Fibroblast of lung (primary cell): ENCODE results near the gene KAT2A. TPM values are rescaled to one million over a fixed set of nuclear protein-coding genes. Genes with fewer than 3 reads are reported as not detected.

Source experiments
- DNase-seq, 2 donors: peaks; one replicate each; pipeline versions ENCODE4 v3.0.0 to v3.0.0-alpha.2; 2010; ENCODE audit warnings: low read depth in 2 of 2
- H2AFZ ChIP-seq: 2 replicates; pipeline ENCODE4 v1.5.1; 2012; ENCODE audit warnings: low read length, control low read depth, inconsistent platforms
- H3K27ac ChIP-seq: 2 replicates; pipeline ENCODE4 v1.5.1; 2011; ENCODE audit warnings: low read length, control low read depth; ENCODE audit not compliant: insufficient read depth
- H3K27me3 ChIP-seq: 2 replicates; pipeline ENCODE4 v1.5.1; 2011; ENCODE audit warnings: mild to moderate bottlenecking, low read length; ENCODE audit not compliant: control insufficient read depth, insufficient read depth
- H3K36me3 ChIP-seq: 2 replicates; pipeline ENCODE4 v1.5.1; 2011; ENCODE audit warnings: low read length; ENCODE audit not compliant: control insufficient read depth, insufficient read depth
- H3K4me1 ChIP-seq: 2 replicates; pipeline ENCODE4 v1.5.1; 2011; ENCODE audit warnings: low read length; ENCODE audit not compliant: control insufficient read depth, insufficient read depth; ENCODE audit errors: extremely low read depth
- H3K4me2 ChIP-seq: 2 replicates; pipeline ENCODE4 v1.5.1; 2011; ENCODE audit warnings: low read length, control low read depth; ENCODE audit not compliant: insufficient read depth; ENCODE audit errors: extremely low read depth
- H3K4me3 ChIP-seq, 4 experiments: fragments of 200-600 bp in 1 of 4; sonication (generic) in 1 of 4; replicated peaks in 1 of 4; 2 replicates each; pipeline ENCODE4 v1.5.1; 2011 to 2016; ENCODE audit warnings: low read length in 4 of 4, low read depth in 3 of 4, mild to moderate bottlenecking in 3 of 4, control low read depth in 2 of 4, inconsistent platforms in 1 of 4, mixed read lengths in 1 of 4; ENCODE audit not compliant: insufficient read depth in 1 of 4; ENCODE audit errors: control extremely low read depth in 1 of 4
- H3K79me2 ChIP-seq: 2 replicates; pipeline ENCODE4 v1.5.1; 2012; ENCODE audit warnings: mild to moderate bottlenecking, low read length, inconsistent platforms; ENCODE audit not compliant: control insufficient read depth, insufficient read depth
- H3K9ac ChIP-seq: 2 replicates; pipeline ENCODE4 v1.5.1; 2011; ENCODE audit warnings: mild to moderate bottlenecking, low read length, control low read depth; ENCODE audit not compliant: insufficient read depth
- H3K9me3 ChIP-seq: 2 replicates; pipeline ENCODE4 v1.5.1; 2012; ENCODE audit warnings: low read depth, low read length; ENCODE audit not compliant: control insufficient read depth, insufficient read depth
- H4K20me1 ChIP-seq: 2 replicates; pipeline ENCODE4 v1.5.1; 2011; ENCODE audit warnings: low read length; ENCODE audit not compliant: control insufficient read depth, insufficient read depth; ENCODE audit errors: extremely low read depth
- EZH2 ChIP-seq: IDR thresholded peaks from 2 replicates; pipeline ENCODE4 v1.5.1; 2012; ENCODE audit warnings: low read length, control low read depth, mild to moderate bottlenecking; ENCODE audit errors: missing control alignments
- polyA minus RNA-seq: library from RNA; depleted of rRNA, polyadenylated mRNA; stranded (reverse); fragments of >200 nt; gene quantifications from 2 replicates; pipeline ENCODE4 v1.2.3, GENCODE V29; 2011; ENCODE audit warnings: low replicate concordance
- polyA plus RNA-seq, 2 donors: library from polyadenylated mRNA; depleted of rRNA in 1 of 2; stranded (reverse) in 1 of 2; unstranded in 1 of 2; fragments of >200 nt; gene quantifications; 2 replicates each; pipeline ENCODE4 v1.2.1, GENCODE V29; 2011 to 2012; ENCODE audit warnings: missing spikeins in 1 of 2
- total RNA-seq: library from RNA; depleted of rRNA; stranded (reverse); fragments of >200 nt; gene quantifications from 2 replicates; pipeline ENCODE4 v1.2.1, GENCODE V29; 2014
- TF ChIP-seq, protein P1 (sequence below), 2 donors: IDR thresholded peaks in 1 of 2; conservative IDR thresholded peaks in 1 of 2; 1 replicate in 1 of 2; 2 replicates in 1 of 2; pipeline ENCODE4 v1.5.1; 2011 to 2012; ENCODE audit warnings: low read length in 2 of 2, control low read depth in 1 of 2, inconsistent platforms in 1 of 2, low read depth in 1 of 2, mild to moderate bottlenecking in 1 of 2

KAT2A gene
- total RNA-seq (7.4 and 7.8 TPM in 2 replicates), polyA plus RNA-seq (9.1 and 11.8 TPM in 2 replicates), polyA minus RNA-seq (12.6 and 34.0 TPM in 2 replicates)
- polyA plus RNA-seq (2012), result 9.4 and 14.1 TPM in 2 replicates

DNA sequence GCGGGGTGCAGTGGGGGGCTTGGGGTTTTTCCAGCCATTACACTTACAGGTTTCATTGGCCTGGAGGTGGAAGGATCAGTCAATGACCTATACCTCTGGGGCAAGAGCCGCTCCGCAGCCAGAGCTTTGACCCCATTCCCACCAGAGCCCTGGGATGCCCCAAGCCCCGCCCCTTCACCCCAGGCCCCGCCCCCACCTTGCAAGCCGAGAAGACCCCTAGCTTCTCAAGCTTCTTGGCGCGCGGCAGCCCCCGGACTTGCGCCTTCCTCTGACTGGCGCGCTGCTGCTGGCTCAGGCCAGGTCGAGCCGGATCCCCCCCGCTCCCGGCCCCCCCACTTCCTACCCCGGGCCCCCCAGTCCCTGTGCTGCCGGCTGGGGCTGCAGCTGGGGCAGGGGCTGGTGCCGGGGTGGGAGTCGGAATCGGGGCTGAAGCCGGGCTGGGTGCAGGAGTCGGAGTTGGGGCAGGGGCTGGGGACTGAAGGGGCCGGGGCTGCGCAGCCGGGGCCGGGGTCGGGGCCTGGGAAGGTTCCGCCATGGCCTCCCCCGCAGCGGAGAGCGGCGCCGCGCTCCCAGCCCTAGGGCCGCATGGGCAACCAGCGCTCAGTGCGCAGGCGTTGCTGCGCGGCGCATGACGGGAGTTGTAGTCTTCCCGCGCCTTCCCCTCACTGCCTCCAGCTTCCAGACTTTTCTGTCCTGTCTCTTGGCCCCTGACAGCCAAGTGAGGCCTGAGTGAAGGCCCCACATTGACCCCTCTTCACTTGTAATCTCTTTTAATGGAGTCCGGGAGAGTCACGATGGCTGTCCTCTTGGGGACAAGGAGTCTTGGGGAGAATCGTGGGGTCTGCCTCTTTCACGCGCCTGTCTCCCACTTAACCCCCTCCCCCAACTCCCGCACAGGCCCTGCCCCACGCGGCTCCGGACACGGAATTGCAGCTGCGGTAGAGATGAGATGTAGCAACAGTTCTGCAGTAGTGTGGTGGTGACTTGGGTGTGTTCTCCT is at the start of gene KAT2A:
Gene KAT2A (minus strand): TSS at position 598 of the 1,000 bp plus-strand sequence. CDS start 63 bp downstream, at position 535.
- no peaks in the 10 kb centered on the region for H3K9me3 ChIP-seq
- H3K27ac ChIP-seq, result no peak within 1 kb of the TSS
- H2AFZ ChIP-seq, result peak within 1 kb of the TSS; percentile 33
- H3K27me3 ChIP-seq, result no peaks in the 10 kb centered on the region
- TF ChIP-seq, protein P1, sequence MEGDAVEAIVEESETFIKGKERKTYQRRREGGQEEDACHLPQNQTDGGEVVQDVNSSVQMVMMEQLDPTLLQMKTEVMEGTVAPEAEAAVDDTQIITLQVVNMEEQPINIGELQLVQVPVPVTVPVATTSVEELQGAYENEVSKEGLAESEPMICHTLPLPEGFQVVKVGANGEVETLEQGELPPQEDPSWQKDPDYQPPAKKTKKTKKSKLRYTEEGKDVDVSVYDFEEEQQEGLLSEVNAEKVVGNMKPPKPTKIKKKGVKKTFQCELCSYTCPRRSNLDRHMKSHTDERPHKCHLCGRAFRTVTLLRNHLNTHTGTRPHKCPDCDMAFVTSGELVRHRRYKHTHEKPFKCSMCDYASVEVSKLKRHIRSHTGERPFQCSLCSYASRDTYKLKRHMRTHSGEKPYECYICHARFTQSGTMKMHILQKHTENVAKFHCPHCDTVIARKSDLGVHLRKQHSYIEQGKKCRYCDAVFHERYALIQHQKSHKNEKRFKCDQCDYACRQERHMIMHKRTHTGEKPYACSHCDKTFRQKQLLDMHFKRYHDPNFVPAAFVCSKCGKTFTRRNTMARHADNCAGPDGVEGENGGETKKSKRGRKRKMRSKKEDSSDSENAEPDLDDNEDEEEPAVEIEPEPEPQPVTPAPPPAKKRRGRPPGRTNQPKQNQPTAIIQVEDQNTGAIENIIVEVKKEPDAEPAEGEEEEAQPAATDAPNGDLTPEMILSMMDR (conservative IDR thresholded peaks at IDR 0.05 in 1 of 2, IDR thresholded peaks at IDR 0.05 in 1 of 2; ENCODE audit: low read depth in 1 of 2, low read length in 2 of 2), result no peak
- no peak for TF ChIP-seq EZH2
- peaks cover 8% of the 10 kb centered on the region for H3K4me1 ChIP-seq
- H3K4me2 ChIP-seq, result peak within 1 kb of the TSS; percentile 39
- H3K4me3 ChIP-seq, result peak within 1 kb of the TSS; percentile 23 to 60 (median 44)
- H3K79me2 ChIP-seq, result no peaks in the 10 kb centered on the region
- no peaks in the 10 kb centered on the region for H4K20me1 ChIP-seq
- peaks cover 14% of the 10 kb centered on the region for H3K36me3 ChIP-seq
- no peak within 1 kb of the TSS for H3K9ac ChIP-seq
- DNase-seq, result peak; percentile 69 to 75

DNA sequence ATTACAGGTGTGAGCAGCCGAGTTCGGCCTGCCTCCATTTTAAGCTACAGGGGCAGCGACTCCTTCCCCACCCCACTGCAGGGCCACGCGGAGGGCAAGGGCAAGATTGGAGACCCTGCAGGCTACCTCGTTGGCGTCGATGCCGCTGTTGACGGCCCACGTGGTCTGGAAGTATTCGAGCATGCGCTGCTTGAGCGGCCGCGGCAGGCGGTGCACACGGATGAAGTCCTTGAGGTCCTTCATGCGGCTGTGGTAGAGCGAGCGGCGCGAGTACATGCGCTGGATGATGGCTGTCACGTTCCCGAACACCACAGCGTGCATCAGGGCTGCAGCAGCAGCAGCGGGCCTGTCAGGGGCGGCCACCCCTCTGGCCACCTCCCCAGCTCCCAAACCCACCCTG is 48.2 kb upstream of the KAT2A start:
- no peak overlapping the region for H3K4me3 ChIP-seq
- H3K9me3 ChIP-seq, result no peaks in the 10 kb centered on the region
- H4K20me1 ChIP-seq, result no peaks in the 10 kb centered on the region
- H3K36me3 ChIP-seq, result no peaks in the 10 kb centered on the region
- H3K4me1 ChIP-seq, result no peaks in the 10 kb centered on the region
- no peak overlapping the region for H3K27ac ChIP-seq
- H3K9ac ChIP-seq, result no peak overlapping the region
- H3K4me2 ChIP-seq, result no peak overlapping the region
- DNase-seq, result no peak
- no peaks in the 10 kb centered on the region for H3K79me2 ChIP-seq
- H3K27me3 ChIP-seq, result peaks cover 11% of the 10 kb centered on the region
- TF ChIP-seq EZH2, result no peak
- TF ChIP-seq, protein P1 (conservative IDR thresholded peaks at IDR 0.05 in 1 of 2, IDR thresholded peaks at IDR 0.05 in 1 of 2; ENCODE audit: low read depth in 1 of 2, low read length in 2 of 2), result no peak
- H2AFZ ChIP-seq, result no peak overlapping the region

DNA sequence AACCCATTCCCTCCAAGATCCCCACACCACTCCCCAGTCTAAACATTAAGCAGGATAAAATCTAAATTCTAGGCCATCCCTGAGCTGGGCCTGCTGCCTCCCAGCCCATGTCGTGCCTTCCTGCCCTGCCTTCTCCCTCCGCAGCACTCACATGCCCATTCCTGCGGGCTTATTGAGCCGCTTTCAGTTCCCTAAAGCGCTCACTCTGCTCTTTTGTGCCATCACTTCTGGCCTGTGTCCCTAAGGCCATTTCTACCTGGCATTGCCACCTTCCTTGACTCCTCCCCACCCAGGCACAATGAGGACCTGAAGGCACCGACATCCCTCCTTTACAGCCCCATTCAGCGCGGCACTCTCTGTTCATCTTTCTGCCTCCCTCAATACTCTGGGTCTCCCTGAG is 46.6 kb upstream of the KAT2A start:
- TF ChIP-seq, protein P1 (conservative IDR thresholded peaks at IDR 0.05 in 1 of 2, IDR thresholded peaks at IDR 0.05 in 1 of 2; ENCODE audit: low read depth in 1 of 2, low read length in 2 of 2), result no peak
- TF ChIP-seq EZH2, result no peak
- H2AFZ ChIP-seq, result no peak overlapping the region

More for the DNA sequence above, 46.6 kb upstream of the KAT2A start:
- no peaks in the 10 kb centered on the region for H3K4me1 ChIP-seq
- H3K4me2 ChIP-seq, result no peak overlapping the region
- H4K20me1 ChIP-seq, result no peaks in the 10 kb centered on the region
- no peak overlapping the region for H3K9ac ChIP-seq
- no peak for DNase-seq
- no peaks in the 10 kb centered on the region for H3K9me3 ChIP-seq
- no peak overlapping the region for H3K27ac ChIP-seq
- peaks cover 10% of the 10 kb centered on the region for H3K27me3 ChIP-seq
- H3K79me2 ChIP-seq, result no peaks in the 10 kb centered on the region
- no peaks in the 10 kb centered on the region for H3K36me3 ChIP-seq
- H3K4me3 ChIP-seq, result no peak overlapping the region
